Left forelimb (tissue), 1 donor: ENCODE results near the gene ZNF507.
"Not testable (repeated sequence)": the region's sequence is repeated elsewhere in the genome, so short reads cannot be mapped to it uniquely, and the experiment has no call there.

Experiments used
- DNase-seq: peaks from one replicate; pipeline ENCODE4 v3.0.0-alpha.2; 2018; ENCODE audit warnings: low spot score

ZNF507 gene

DNA sequence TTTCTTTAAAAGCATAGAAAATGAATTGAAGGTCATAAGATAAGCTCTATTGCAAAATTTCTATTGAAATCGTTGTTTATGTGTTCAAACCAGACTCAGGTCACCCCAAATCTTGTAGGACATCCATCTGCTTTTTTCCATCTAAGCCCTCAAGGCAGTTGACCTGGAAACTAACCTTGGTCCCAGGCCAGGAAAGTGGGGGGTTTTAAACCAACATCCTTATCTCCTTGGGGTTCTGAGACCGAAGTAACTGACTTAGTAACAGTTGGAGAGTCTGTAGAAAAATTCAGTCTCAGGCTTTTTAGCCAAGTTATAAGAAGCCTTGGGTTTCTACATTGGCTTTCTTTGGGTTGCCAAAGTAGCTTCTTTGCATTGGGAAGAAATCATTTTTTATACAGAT lies 23.4 kb downstream of the ZNF507 start:
- DNase-seq: no peak

- DNase-seq: no peak
Observed at GRCh38 chr19:32372726-32373517, 27.5 kb downstream of the ZNF507 start.

GRCh38 chr19:32373585-32374295 lies 28.3 kb downstream of the ZNF507 start:
- DNase-seq: no peak

DNA sequence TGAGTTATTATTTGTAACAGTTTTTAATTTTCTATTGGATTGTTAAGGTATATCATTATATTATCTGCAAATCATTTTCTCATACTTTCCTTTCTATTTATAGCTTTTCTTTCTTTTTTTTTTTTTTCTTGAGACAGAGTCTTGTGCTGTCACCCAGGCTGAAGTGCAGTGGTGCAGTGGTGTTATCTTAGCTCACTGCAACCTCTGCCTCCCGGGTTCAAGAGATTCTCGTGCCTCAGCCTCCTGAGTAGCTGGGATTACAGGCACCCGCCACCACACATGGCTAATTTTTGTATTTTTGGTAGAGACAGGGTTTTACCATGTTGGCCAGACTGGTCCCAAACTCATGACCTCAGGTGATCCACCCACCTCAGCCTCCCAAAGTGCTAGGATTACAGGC lies 29.0 kb downstream of the ZNF507 start:
- DNase-seq: not testable (repeated sequence)

DNA sequence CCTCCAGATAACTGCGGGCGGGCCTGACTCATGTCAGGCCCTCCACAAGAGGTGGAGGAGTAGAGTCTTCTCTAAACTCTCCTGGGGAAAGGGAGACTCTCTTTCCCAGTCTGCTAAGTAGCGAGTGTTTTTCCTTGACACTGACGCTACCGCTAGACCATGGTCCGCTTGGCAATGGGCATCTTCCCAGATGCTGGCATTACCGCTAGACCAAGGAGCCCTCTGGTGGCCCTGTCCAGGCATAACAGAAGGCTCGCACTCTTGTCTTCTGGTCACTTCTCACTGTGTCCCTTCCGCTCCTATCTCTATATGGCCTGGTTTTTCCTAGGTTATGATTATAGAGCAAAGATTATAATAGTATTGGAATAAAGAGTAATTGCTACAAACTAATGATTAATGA lies 31.7 kb downstream of the ZNF507 start:
- not testable (repeated sequence) for DNase-seq

DNA sequence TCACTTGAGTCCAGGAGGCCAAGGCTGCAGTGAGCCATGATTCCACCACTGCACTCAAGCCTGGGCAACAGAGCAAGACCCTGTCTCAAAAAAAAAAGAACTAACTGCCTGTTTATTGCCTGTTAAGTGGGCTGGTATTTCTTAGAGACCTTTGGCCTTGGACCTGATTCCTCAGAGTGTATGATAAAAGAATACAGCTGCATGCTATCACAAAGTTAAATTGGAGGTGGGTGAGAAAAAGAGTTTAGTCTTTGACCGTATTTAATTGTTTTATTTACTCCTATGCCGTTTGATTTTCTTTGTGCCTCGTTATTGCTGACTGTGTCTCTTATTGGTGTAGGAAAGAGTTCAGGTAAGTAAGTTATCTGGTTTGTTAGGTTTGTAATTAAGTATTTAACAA lies 34.9 kb downstream of the ZNF507 start:
- DNase-seq: no peak

- no peak for DNase-seq
Observed at GRCh38 chr19:32387701-32388392, 42.4 kb downstream of the ZNF507 start.

GRCh38 chr19:32388393-32388855 lies 43.0 kb downstream of the ZNF507 start:
- no peak for DNase-seq

GRCh38 chr19:32392901-32393300 lies 47.5 kb downstream of the ZNF507 start:
- no peak for DNase-seq

DNA sequence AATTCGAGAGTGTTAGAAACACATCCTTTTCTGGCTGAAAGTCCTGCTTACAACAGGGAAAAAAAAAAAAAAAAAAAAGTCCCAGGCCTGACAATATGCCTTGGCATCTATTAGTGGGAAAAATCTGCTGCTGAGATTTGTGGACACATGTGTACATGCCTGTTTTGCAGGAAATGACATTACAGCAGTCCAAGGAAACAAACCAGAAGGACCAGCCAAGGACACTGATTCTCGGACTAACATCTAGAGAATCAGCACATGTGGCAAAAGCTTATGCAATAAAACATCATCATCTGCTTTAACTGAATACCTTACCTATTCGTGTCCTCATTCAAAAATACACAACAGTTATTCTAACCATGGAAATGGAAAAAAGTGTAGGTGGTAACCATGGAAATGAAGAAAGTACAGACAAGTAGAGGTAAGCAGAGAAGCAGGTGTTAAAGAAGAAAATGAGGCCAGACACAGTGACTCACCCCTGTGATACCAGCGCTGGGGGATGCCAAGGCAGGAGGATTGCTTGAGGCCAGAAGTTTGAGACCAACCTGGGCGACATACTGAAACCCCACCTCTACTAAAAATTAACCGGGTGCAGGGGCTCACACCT lies 50.7 kb downstream of the ZNF507 start:
- no peak for DNase-seq

DNA sequence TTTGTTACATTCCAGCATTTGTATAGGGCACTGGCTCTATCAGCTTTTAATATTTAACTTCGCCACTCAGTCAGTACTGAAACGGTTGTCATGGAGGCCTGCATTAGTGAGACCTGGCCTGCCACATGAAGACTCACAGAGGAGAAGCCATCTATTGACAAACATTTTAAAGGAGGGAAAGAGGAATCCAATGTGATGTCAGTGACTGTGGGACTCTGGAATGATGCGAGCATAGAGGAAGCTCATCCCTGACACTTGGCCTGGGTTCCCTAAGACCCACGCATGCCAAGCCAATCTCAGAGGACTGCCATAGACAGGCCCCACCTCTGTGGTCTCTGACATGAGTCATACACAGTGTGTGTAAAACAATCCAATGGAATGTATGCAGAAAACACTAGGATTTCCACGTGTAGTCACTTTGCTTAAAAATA lies 52.3 kb downstream of the ZNF507 start:
- no peak for DNase-seq

GRCh38 chr19:32401992-32402391 lies 56.6 kb downstream of the ZNF507 start:
- DNase-seq: no peak

DNA sequence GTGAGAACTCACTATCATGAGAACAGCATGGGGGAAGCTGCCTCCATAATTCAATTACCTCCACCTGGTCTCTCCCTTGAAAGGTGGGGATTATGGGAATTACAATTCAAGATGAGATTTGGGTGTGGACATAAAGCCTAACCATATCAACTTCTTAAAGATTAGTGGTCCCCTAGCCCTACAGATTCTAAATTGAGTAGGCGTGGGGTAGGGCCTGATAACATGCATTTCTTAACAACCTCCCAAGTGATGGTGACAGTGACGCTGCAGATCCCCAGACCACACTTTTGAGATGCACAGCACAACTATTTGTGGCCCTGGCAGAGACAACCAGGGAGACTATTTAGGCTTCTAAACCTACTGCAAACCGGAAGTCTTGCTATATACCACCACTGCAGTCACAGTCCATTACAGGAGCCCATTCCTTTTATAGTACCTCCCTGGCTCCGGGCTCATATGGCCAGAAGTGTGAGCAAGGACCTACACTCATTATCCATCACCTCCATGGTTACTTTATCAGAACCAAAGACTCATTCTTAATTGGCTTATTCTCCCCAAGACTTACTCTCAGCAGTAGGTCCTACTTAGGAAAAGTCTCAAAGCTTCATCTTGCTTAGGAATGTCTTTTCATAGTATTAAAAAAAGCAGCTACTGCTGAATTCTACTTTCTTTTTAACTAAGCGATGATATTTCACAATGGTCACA lies 58.0 kb downstream of the ZNF507 start:
- DNase-seq: no peak

DNA sequence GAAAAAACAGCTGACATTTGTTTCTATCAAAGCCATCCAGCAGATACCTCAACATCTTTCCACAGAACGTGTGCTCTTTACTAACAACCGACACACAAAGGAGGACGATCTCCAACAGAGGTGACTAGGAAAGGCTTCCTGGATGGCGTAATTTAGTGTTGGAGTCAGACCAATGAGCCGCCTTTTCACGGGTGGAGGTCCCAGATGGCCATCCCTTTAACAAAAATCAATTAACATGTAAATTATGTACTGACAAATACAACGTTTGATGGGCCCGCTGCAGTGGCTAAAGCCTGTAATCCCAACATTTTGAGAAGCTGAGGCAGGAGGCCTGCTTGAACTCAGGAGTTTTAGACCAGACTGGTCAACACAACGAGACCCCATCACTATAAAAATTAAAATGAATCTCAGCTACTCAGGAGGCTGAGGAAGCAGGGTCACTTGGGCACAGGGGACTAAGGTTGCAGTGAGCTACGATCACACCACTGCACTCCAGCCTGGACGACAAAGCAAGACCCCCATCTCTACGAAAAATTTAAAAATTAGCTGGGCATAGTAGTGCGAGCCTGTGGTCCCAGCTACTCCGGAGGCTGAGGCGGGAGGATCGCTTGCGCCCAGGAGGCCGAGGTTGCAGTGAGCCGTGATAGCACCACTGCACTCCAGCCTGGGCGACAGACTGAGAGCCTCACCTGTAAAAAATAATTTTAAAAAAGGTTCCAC lies 59.0 kb downstream of the ZNF507 start:
- DNase-seq: no peak

DNA sequence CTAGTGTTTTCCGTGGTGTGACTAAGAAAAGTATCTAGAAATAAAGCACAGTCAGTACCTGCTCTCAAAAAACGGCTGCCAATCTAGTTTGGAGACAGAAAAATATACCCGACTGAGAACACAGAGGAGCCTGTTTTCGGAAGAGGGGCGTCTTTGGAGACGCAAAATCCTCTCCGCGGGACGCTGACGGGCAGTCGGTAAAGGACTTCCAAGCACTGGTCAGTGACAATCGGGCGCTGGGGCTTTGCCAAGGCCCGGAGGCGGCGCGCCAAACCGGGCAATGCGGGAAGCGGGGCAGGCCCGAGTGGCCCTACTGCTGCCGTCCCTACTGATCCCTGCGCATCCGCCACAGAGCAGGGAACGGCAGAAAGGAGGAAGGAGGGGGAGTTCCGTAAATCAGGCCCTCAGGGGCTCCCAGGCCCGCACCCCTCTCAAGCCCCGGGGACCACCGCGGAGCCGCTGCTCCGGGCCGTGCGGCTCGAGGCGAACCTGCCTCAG lies 59.6 kb downstream of the ZNF507 start:
- DNase-seq: no peak

DNA sequence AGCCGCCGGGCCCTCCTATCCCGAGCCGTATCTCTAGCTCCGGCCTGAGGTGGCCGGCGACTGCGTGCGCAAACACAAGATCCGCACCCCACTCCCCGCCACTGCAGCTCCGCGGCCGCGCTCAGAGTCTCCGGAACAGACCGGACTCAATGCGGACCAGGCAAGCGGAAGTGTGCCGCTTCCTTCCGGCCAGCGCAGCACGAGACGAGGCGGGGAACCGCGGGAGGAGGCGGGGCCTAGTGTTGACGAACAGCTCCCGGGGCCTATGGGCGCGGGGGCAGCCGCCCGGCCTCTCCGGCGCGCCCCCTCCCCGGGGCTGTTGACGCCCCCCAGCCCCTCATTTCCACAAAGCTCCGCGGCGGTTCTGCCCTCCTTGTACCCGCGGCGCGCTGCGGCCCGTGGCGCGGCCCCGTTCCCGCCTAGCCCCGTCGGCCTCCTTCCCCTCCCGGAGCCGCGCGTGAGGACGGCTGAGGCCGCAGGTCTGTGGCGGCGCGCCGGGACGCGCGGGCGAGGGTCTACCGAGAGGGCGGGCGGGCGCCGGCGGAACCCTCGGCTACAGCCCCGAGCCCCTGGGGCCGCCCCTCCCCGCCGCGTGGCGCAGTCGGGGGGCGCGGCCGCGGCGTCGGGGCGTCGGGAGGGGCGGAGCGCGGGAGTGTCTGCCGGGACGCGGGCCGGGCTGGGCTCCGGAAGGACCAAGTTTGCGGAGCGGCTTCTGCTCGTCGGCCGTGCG lies 60.2 kb downstream of the ZNF507 start, which contains the start of gene DPY19L3:
DPY19L3 (plus strand) TSS at position 340 of the 730 bp plus-strand sequence. CDS start 2,484 bp downstream, outside the sequence.
- DNase-seq: peak; percentile 98

- no peak for DNase-seq
Observed at GRCh38 chr19:32406161-32407003, 61.0 kb downstream of the ZNF507 start.

GRCh38 chr19:32407004-32407992 lies 61.9 kb downstream of the ZNF507 start:
- no peak for DNase-seq
